Measurements from ENCODE around the gene MAGI3.
"Not testable (repeated sequence)": the region's sequence is repeated elsewhere in the genome, so short reads cannot be mapped to it uniquely, and the experiment has no call there.

Gene MAGI3

DNA sequence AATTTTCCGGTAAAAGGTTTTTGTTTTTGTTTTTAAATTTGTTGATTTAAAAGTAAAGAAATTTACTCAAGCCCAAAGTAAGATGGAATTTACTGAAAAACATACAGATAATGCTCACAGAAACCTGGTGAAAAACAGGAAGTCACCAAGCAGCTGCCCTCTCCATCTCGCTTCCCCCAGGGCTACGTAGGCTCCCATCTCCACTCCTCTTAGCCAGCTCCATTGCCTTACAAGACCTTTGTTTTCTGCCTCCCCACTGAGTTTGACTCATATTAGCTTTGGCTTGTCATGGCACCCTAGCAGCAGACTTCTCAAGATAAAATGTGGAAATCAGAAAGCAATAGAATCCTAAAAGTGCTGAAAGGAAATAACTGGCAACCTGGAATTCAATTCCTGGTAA is 311.1 kb downstream of the MAGI3 start:
- DNase-seq = no peak

DNA sequence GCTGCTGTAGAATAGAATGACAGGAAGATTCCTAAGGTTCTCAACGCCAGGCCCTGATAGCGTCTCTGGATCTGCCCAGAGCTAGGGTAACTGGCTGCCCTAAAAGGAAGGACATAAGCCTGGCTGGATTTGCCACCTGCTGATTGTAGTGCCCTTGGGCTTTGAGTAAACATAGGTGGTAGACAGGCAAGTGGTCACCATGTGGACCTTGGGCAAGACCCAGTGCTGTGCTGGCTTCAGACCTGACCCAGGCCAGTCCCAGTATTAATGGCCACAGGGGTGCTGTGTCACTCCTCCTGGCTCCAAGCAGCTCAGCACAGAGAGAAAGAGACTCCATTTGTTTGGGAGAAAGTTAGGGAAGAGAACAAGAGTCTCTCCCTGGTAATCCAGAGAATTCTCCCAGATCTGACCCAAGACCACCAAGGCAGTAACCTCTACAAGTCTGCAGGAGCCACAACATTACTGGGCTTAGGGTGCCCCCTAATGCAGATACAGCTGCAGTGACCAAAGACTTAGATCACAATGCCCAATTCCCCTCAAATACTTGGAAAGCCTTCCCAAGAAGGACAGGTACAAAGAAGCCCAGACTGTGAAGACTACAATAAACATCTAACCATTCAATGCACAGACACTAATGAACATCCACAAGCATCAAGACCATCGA is 324.4 kb downstream of the MAGI3 start:
- DNase-seq = no peak

DNA sequence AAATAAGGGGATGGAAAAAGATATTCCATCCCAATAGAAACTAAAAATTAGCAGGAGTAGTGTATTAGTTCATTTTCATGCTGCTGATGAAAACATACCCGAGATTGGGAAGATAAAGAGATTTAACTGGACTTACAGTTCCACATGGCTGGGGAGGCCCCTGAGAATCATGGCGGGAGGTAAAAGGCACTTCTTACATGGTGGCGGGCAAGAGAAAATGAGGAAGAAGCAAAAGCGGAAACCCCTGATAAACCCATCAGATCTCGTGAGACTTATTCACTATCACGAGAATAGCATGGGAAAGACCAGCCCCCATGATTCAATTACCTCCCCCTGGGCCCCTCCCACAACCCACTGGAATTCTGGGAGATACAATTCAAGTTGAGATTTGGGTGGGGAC is 327.2 kb downstream of the MAGI3 start:
- not testable (repeated sequence) for DNase-seq

DNA sequence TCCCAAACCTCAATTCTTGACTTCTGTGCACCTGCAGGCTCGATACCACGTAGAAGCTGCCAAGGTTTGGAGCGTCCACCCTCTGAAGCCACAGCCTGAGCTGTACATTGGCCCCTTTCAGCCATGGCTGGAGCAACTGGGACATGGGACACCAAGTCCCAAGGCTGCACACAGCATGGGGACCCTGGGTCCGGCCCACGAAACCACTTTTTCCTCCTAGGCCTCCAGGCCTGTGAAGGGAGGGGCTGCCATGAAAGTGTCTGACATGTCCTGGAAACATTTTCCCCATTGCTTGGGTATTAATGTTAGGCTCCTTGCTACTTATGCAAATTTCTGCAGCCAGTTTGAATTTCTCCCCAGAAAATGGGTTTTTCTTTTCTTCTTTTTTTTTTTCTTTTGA is 328.3 kb downstream of the MAGI3 start:
- not testable (repeated sequence) for DNase-seq

DNA sequence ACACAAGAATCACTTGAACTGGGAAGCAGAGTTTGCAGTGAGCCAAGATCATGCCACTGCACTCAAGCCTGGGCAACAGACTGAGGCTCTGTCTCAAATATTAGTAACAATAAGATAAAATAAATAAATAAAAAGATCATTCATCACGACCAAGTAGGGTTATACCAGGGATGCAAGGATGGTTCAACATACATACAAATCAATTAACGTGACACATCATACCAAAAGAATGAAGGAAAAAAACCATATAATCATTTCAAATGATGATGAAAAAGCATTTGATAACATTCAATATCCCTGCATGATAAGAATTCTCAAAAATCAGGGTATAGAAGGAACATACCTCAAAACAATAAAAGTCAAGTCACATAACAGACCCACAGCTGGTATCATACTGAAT is 330.7 kb downstream of the MAGI3 start:
- DNase-seq = no peak

- DNase-seq = no peak
Measured at GRCh38 chr1:113732802-113733201, 342.5 kb downstream of the MAGI3 start.

DNA sequence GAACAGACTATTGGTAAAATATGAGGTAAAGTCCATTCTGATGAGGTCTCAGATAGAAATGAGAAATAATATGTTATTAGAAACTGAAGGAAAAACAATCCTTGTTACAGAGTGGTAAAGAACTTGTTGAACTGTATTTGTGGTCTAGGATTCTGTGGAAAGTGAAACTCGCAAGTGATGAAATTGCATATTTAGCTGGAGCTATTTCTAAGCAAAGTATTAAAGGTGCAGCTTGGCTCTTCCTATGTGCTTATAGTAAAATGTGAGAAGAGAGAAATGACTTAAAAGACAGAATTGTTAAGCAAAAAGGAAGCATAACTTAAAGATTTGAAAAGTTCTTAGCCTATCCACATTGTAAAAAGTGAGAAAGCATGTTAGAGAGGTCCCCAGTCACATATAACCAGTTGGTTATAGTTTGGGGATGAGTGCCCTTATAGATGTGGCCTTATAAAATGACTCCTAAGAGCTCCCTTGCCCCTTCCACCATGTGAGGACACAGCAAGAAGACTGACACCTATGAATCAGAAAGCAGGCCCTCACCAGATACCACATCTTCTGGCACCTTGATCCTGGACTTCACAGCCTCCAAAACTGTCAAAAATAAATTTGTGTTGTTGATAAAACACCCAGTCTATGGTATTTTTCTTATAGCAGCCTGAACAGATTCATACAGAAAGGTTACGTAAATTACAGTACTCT is 344.2 kb downstream of the MAGI3 start:
- no peak for DNase-seq

Measured in NCI-H524 (cell line).